Eye (tissue), 1 donor: ENCODE data around the gene AP3D1.

ENCODE experiments used
- DNase-seq: peaks from one replicate; pipeline ENCODE4 v3.0.0-alpha.2; 2015

Gene AP3D1

GRCh38 chr19:2126879-2127518, 24.4 kb downstream of the AP3D1 start:
- no peak for DNase-seq

- no peak for DNase-seq
These were observed 27.5 kb downstream of the AP3D1 start for GRCh38 chr19:2123682-2124387.

GRCh38 chr19:2122982-2123381, 28.4 kb downstream of the AP3D1 start:
- DNase-seq, result no peak

- no peak for DNase-seq
These were observed 29.1 kb downstream of the AP3D1 start for GRCh38 chr19:2122251-2122650.

GRCh38 chr19:2121416-2122051, 29.8 kb downstream of the AP3D1 start:
- DNase-seq, result no peak

GRCh38 chr19:2120821-2121220, 30.5 kb downstream of the AP3D1 start:
- no peak for DNase-seq

- no peak for DNase-seq
These were observed 31.2 kb downstream of the AP3D1 start for GRCh38 chr19:2119921-2120785.

- DNase-seq, result no peak
These were observed 32.9 kb downstream of the AP3D1 start for GRCh38 chr19:2118438-2118837.

GRCh38 chr19:2117215-2117960, 34.0 kb downstream of the AP3D1 start:
- DNase-seq, result no peak

GRCh38 chr19:2116507-2116906, 34.9 kb downstream of the AP3D1 start:
- no peak for DNase-seq

GRCh38 chr19:2115911-2116426, 35.4 kb downstream of the AP3D1 start:
- DNase-seq, result no peak

GRCh38 chr19:2115324-2115723, 36.0 kb downstream of the AP3D1 start:
- DNase-seq, result no peak

- no peak for DNase-seq
These were observed 36.5 kb downstream of the AP3D1 start for GRCh38 chr19:2114821-2115220.

GRCh38 chr19:2114218-2114617, 37.1 kb downstream of the AP3D1 start:
- DNase-seq, result no peak

- DNase-seq, result no peak
These were observed 37.7 kb downstream of the AP3D1 start for GRCh38 chr19:2113439-2114211.

GRCh38 chr19:2112516-2113320, 38.6 kb downstream of the AP3D1 start:
- no peak for DNase-seq

- DNase-seq, result no peak
These were observed 39.5 kb downstream of the AP3D1 start for GRCh38 chr19:2111886-2112285.

GRCh38 chr19:2111425-2111824, 39.9 kb downstream of the AP3D1 start:
- DNase-seq, result no peak

- no peak for DNase-seq
These were observed 40.5 kb downstream of the AP3D1 start for GRCh38 chr19:2110822-2111221.

GRCh38 chr19:2109046-2109864, 42.1 kb downstream of the AP3D1 start:
- no peak for DNase-seq
